Liver (tissue), 3 donors: ENCODE measurements around the gene IGF2BP2.

Experiments used
- CTCF ChIP-seq: fragments of 150-350 bp; IDR thresholded peaks from 2 replicates; pipeline ENCODE4 v1.5.1; 2017; ENCODE audit warnings: improper control_type of control experiment, low read depth, low read length; ENCODE audit not compliant: missing input control
- REST ChIP-seq: IDR thresholded peaks from 2 replicates; pipeline ENCODE4 v1.6.1; 2016; ENCODE audit warnings: antibody characterized with exemption, mild to moderate bottlenecking
- SP1 ChIP-seq: IDR thresholded peaks from 2 replicates; pipeline ENCODE4 v1.6.1; 2018; ENCODE audit warnings: antibody characterized with exemption, mild to moderate bottlenecking
- TF ChIP-seq, protein P1 (sequence below): IDR thresholded peaks from 2 replicates; pipeline ENCODE4 v1.6.1; 2016; ENCODE audit warnings: antibody characterized with exemption
- donor health status: healthy.
- donor health status: healthy.

DNA sequence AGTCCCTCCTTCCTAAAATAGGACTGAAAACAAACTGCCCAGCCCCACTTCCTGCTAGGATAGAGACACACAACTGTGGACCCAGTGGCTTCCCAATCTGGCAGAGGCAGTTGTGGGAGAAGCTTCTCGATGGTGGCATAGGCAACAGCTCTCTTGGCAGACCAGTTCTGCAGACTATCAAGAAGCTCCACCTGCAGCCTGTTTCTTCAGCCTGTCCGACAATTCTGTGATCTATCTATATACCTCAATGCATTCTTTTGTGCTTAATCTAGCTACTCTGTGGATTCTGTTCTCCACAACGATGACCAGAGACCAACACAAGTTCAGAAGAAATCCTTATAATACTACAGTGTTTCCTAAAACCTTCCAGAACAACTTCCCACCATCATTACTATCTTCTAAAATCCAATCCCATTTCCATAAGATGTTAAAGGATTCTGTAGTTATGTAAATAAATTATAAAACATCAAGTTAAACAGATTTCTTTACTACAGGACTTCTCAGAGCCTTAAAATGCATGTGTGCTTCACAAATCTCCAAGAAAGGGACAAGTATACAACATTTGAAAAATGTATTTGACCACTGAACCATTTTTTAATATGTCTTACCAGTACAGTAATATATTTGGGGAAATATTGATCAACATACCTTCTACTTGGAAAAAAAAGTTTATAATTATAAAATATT lies 57.7 kb downstream of the IGF2BP2 start:
- TF ChIP-seq SP1 (no peak), CTCF (no peak), REST (no peak)
- TF ChIP-seq, protein P1, sequence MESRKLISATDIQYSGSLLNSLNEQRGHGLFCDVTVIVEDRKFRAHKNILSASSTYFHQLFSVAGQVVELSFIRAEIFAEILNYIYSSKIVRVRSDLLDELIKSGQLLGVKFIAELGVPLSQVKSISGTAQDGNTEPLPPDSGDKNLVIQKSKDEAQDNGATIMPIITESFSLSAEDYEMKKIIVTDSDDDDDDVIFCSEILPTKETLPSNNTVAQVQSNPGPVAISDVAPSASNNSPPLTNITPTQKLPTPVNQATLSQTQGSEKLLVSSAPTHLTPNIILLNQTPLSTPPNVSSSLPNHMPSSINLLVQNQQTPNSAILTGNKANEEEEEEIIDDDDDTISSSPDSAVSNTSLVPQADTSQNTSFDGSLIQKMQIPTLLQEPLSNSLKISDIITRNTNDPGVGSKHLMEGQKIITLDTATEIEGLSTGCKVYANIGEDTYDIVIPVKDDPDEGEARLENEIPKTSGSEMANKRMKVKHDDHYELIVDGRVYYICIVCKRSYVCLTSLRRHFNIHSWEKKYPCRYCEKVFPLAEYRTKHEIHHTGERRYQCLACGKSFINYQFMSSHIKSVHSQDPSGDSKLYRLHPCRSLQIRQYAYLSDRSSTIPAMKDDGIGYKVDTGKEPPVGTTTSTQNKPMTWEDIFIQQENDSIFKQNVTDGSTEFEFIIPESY: no peak
